GM18498 (cell line): ENCODE measurements around the gene IPO4.
"Not testable (repeated sequence)": the region's sequence is repeated elsewhere in the genome, so short reads cannot be mapped to it uniquely, and the experiment has no call there.

Source experiments
- ATAC-seq: cut with Tn5 transposase; IDR thresholded peaks from one replicate; pipeline ENCODE4 v1.9.1; 2021; ENCODE audit warnings: mild to moderate bottlenecking, moderate library complexity; ENCODE audit not compliant: unreplicated experiment

IPO4 gene

DNA sequence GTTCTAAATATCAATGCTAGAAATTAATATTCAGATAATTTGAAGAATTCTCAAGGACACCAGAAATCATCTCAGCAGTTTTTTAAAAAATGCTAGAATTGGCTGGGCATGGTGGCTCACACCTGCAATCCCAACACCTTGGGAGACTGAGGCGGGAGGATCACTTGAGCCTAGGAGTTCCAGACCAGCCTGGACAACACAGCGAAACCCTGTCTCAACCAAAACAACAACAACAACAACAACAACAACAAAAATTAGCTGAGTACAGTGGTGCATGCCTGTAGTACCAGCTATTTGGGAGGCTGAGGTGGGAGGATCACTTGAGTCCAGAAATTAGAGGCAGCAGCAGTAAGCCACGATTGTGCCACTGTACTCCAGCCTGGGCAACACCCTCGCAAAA is 30.5 kb upstream of the IPO4 start:
- ATAC-seq = no peak

GRCh38 chr14:24216876-24217275 is 28.3 kb upstream of the IPO4 start:
- not testable (repeated sequence) for ATAC-seq

DNA sequence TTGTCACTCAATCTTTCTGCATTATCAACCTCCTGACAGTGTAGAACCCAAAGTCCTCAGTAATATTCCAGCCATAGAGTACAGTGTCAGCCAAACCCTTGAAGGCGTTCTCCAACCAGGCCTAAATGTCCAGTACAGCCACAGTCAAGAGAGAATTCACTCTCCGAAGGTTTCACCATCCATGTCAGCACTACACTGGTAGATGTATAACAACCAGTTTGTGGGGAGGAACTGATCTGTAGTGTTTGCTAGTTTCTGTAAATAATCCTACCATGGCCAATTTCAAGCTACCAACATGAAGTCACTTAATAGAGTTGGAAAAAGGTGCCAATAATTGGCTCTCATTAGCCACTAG is 27.7 kb upstream of the IPO4 start:
- ATAC-seq = no peak

DNA sequence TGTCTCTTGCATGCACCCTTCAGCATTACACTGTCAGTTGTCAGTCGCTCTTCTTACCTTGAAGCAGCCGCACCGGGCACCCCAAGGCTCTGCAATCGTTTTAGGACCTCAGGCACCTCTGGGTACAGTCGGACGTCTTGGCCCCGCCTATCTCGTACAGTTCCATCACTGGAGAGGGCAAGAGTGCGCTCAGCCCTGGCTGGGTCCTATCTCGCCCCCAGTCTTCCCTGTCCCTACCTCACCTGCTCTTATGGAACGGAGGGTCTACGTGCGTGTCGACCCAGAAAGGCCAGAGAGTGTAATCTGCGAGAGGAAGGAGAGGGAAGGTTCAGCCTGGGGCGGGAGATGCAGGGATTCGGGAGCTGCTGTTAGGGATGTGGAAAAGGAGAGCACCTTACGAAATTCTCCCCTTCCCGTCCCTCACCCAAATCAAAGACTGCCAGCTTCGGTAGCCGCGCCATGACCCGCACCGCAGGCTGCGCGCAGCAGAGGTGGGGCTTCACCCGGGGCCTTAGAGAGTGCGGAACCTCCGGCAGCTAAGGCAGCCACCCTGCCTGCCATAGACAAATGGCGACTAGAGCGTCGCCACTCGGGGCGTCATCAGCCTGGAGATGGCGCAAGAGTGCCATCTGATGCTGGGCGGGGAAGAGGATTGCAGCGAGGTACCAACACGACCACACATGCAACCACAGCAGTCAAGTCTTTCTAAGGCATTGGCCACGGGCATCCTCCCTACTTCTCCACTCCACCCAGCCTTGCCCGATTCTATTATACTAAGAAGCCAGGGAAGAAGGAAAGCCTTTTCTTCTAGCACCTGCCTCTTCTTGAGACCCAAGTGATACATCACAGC is 27.1 kb upstream of the IPO4 start, which contains the start of gene MDP1:
Gene MDP1 (minus strand): TSS at position 572 of the 850 bp plus-strand sequence. CDS start 111 bp downstream, at position 461.
- ATAC-seq = peak; percentile 69

GRCh38 chr14:24213866-24214662 is 25.4 kb upstream of the IPO4 start:
- ATAC-seq = no peak

DNA sequence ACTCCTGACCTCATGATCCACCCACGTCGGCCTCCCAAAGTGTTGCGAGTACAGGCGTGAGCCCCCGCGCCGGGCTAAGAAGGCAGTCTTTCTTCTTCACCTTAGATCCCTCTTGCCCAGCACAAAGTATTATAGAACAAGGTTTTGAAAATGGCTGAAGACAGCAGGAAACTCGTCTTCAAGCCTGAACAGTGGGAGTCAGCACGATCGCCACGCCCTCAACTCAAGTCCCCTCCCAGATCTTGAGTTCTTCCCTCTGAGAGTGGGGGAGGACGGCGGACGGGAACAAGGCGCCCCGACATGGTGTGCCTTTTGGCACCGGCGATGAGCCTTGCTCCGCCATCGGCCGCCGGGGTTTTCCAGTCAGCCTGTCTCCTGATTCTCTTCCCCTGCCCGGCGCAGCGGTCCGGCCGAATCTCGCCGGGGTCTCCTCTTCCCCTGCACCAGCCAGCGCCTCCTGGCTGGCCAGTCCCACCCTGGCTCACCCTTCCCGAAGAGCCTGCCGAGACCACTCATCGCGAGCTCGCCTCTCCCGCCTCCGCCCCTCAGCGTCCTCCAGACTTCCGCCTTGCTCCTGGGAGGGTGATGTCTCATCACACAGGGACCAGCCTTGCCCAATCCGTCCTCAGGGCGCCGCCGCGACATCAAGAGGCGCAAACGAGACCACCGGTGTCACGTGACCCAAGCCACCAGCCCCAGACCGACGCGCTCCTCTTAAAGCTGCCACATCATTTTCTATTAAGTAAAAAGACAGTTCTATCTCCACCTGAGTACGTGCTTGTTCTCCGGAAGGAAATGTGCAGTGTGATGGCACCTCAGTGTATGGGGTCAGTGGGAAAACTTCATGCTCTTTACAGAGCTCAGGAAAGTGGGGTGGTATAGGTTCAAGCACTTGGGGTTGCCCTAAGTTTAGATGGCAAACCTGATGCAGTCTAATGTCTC is 24.6 kb upstream of the IPO4 start, which contains the start of gene CHMP4A:
Gene CHMP4A (minus strand): TSS at position 565 of the 942 bp plus-strand sequence. CDS start 49 bp downstream, at position 516.
- ATAC-seq = peak; percentile 74

GRCh38 chr14:24211311-24211710 is 22.7 kb upstream of the IPO4 start:
- no peak for ATAC-seq

GRCh38 chr14:24207625-24208024 is 19.0 kb upstream of the IPO4 start:
- ATAC-seq = no peak

- ATAC-seq = no peak
These were observed 18.5 kb upstream of the IPO4 start for GRCh38 chr14:24207104-24207551.

- ATAC-seq = no peak
These were observed 17.9 kb upstream of the IPO4 start for GRCh38 chr14:24206260-24207103.

GRCh38 chr14:24204163-24205146 is 15.8 kb upstream of the IPO4 start:
- no peak for ATAC-seq

GRCh38 chr14:24203249-24203886 is 14.8 kb upstream of the IPO4 start:
- ATAC-seq = not testable (repeated sequence)

- not testable (repeated sequence) for ATAC-seq
These were observed 13.9 kb upstream of the IPO4 start for GRCh38 chr14:24202538-24202937.

- no peak for ATAC-seq
These were observed 10.4 kb upstream of the IPO4 start for GRCh38 chr14:24198814-24199524.

- ATAC-seq = no peak
These were observed 8.4 kb upstream of the IPO4 start for GRCh38 chr14:24197056-24197450.

DNA sequence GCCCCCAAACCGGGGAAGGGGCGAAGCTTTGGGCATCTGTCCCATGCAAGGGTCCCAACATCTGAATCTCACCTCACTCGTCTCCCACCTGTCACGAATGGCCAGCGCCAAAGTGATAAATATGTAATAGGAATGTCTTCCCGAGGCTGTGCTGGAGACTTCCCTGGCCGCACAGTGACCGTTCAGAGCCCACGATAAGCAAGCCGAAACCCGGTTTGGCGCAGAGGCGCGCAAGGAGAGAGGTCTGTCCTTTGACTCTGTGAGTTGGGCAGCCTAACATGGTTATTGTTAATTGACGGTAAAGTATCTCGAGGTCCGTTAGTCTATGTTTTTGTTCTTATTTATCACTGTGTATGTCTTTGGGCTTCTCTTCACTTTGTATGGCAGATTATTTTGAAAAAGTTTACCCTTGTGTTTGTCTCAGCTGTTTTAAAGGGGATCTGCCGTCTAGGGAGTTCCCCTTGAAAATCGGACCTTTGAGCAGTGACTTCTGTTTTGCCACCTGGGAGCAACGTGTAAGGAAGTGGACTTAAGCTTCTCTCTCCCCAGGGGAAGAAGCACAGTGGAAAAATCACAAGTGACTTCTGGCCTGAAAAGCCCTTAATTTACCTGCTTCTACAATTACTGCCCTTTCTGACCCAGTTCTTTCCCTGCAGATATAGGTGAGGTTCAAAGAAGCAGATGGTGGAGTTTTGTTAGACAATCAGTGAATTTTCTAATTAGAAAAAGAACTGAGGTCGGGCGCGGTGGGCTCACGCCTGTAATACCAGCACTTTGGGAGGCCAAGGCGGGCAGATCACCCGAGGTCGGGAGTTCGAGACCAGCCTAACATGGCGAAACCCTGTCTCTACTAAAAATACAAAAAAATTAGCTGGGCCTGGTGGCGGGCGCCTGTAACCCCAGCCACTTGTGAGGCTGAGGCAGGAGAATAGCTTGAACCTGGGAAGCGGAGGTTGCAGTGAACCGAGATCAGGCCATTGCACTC is 7.7 kb upstream of the IPO4 start:
- ATAC-seq = peak; percentile 19
